ENCODE measurements around the gene KMT2B. TPM values are rescaled to one million over a fixed set of nuclear protein-coding genes. Genes with fewer than 3 reads are reported as not detected.

Gene KMT2B
- total RNA-seq, 1 experiment from 2014 or later = 54.2 TPM

- intact Hi-C loops (cut with micrococcal nuclease; ENCODE audit: unreplicated experiment) = no loop called here
- no peaks in the 10 kb centered on the region for H3K9me3 ChIP-seq
- H3K36me3 Mint-ChIP-seq (ENCODE audit: insufficient read depth, unreplicated experiment) = peaks cover 18% of the 10 kb centered on the region
- DNase-seq = peak in 1 of 2 experiments; percentile 29
- BruUV-seq (replicated peaks) = no TSS peak
- no peaks in the 10 kb centered on the region for H3K4me1 ChIP-seq
- H3K27ac Mint-ChIP-seq (ENCODE audit: unreplicated experiment) = no peak overlapping the region
- H3K4me3 Mint-ChIP-seq (ENCODE audit: unreplicated experiment) = peak overlapping the region; percentile 79
- H3K27me3 ChIP-seq (replicated peaks; ENCODE audit: control insufficient read depth, insufficient read depth, low read length) = no peaks in the 10 kb centered on the region
- H3K36me3 ChIP-seq (ENCODE audit: control insufficient read depth, insufficient read depth, low read length) = no peaks in the 10 kb centered on the region; the same call in 1 of the 2 replicates
- ChIA-PET POLR2A (no interaction called here), CTCF (interaction anchor here (0.5 to 0.6 kb wide), 2 partner anchors 8 to 83 kb away, joined by 3 to 6 read pairs; no protein-coding TSS in a partner anchor)
- no peaks in the 10 kb centered on the region for H3K9me3 Mint-ChIP-seq (ENCODE audit: unreplicated experiment)
- H3K27me3 Mint-ChIP-seq (ENCODE audit: insufficient read depth, unreplicated experiment) = peaks cover 3% of the 10 kb centered on the region
- H3K4me3 ChIP-seq (ENCODE audit: low read depth, low read length) = peak overlapping the region; percentile 82
- TF ChIP-seq, protein P1, sequence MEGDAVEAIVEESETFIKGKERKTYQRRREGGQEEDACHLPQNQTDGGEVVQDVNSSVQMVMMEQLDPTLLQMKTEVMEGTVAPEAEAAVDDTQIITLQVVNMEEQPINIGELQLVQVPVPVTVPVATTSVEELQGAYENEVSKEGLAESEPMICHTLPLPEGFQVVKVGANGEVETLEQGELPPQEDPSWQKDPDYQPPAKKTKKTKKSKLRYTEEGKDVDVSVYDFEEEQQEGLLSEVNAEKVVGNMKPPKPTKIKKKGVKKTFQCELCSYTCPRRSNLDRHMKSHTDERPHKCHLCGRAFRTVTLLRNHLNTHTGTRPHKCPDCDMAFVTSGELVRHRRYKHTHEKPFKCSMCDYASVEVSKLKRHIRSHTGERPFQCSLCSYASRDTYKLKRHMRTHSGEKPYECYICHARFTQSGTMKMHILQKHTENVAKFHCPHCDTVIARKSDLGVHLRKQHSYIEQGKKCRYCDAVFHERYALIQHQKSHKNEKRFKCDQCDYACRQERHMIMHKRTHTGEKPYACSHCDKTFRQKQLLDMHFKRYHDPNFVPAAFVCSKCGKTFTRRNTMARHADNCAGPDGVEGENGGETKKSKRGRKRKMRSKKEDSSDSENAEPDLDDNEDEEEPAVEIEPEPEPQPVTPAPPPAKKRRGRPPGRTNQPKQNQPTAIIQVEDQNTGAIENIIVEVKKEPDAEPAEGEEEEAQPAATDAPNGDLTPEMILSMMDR (IDR thresholded peaks at IDR 0.05; ENCODE audit: insufficient read depth in 1 of 2, low read depth in 1 of 2, low read length in 1 of 2, severe bottlenecking in 1 of 2, unreplicated experiment in 1 of 2) = no peak
- H3K4me1 Mint-ChIP-seq (ENCODE audit: low read depth, unreplicated experiment) = peaks cover 11% of the 10 kb centered on the region
These were observed 58.4 kb downstream of the KMT2B start for GRCh38 chr19:35776102-35776788.

- H3K9me3 Mint-ChIP-seq (ENCODE audit: unreplicated experiment) = no peaks in the 10 kb centered on the region
- intact Hi-C loops (cut with micrococcal nuclease; ENCODE audit: unreplicated experiment) = no loop called here
These were observed 59.5 kb downstream of the KMT2B start for GRCh38 chr19:35777086-35777841.

DNA sequence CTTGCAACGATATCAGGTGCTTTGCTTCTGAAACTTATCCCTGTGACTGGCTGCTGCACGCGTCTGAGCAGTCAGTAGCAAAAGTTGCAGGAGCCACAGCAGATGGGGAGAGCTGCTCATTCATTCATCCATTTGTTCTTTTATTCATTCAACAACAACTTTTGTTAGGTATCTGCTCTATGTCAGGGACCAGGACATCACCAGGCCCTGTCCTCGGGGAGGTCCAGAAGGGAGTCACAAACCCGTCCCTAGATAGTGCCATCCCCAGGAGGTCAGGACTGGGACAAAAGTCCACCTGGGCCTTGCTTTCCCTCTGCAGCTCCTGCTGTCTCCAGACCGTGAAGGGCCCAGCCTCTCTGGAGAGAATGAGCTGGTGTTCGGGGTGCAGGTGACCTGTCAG lies 60.2 kb downstream of the KMT2B start:
- intact Hi-C loops (cut with micrococcal nuclease; ENCODE audit: unreplicated experiment) = no loop called here
- DNase-seq = no peak
- TF ChIP-seq, protein P1 (IDR thresholded peaks at IDR 0.05; ENCODE audit: insufficient read depth in 1 of 2, low read depth in 1 of 2, low read length in 1 of 2, severe bottlenecking in 1 of 2, unreplicated experiment in 1 of 2) = no peak
- H3K36me3 Mint-ChIP-seq (ENCODE audit: insufficient read depth, unreplicated experiment) = peaks cover 18% of the 10 kb centered on the region
- Histone ChIP-seq H3K36me3 (ENCODE audit: control insufficient read depth, insufficient read depth, low read length) (no peaks in the 10 kb centered on the region; the same call in 1 of the 2 replicates), H3K9me3 (no peaks in the 10 kb centered on the region), H3K27me3 (replicated peaks; ENCODE audit: control insufficient read depth, insufficient read depth, low read length) (no peaks in the 10 kb centered on the region), H3K4me1 (no peaks in the 10 kb centered on the region), H3K4me3 (ENCODE audit: low read depth, low read length) (no peak overlapping the region)
- peaks cover 3% of the 10 kb centered on the region for H3K27me3 Mint-ChIP-seq (ENCODE audit: insufficient read depth, unreplicated experiment)
- no peak overlapping the region for H3K27ac Mint-ChIP-seq (ENCODE audit: unreplicated experiment)
- H3K4me3 Mint-ChIP-seq (ENCODE audit: unreplicated experiment) = peak overlapping the region; percentile 3
- no TSS peak for BruUV-seq (replicated peaks)
- no peaks in the 10 kb centered on the region for H3K9me3 Mint-ChIP-seq (ENCODE audit: unreplicated experiment)
- ChIA-PET POLR2A (no interaction called here), CTCF (no interaction called here)
- H3K4me1 Mint-ChIP-seq (ENCODE audit: low read depth, unreplicated experiment) = peaks cover 12% of the 10 kb centered on the region

More at GRCh38 chr19:35777086-35777841, 59.5 kb downstream of the KMT2B start:
- Mint-ChIP-seq H3K27ac (ENCODE audit: unreplicated experiment) (no peak overlapping the region), H3K4me3 (ENCODE audit: unreplicated experiment) (peak overlapping the region; percentile 3), H3K4me1 (ENCODE audit: low read depth, unreplicated experiment) (peaks cover 11% of the 10 kb centered on the region), H3K27me3 (ENCODE audit: insufficient read depth, unreplicated experiment) (peaks cover 3% of the 10 kb centered on the region), H3K36me3 (ENCODE audit: insufficient read depth, unreplicated experiment) (peaks cover 18% of the 10 kb centered on the region)
- POLR2A ChIA-PET = no interaction called here
- Histone ChIP-seq H3K27me3 (replicated peaks; ENCODE audit: control insufficient read depth, insufficient read depth, low read length) (no peaks in the 10 kb centered on the region), H3K9me3 (no peaks in the 10 kb centered on the region), H3K4me3 (ENCODE audit: low read depth, low read length) (no peak overlapping the region), H3K36me3 (ENCODE audit: control insufficient read depth, insufficient read depth, low read length) (no peaks in the 10 kb centered on the region; the same call in 1 of the 2 replicates), H3K4me1 (no peaks in the 10 kb centered on the region)
- peak in 1 of 2 experiments; percentile 26 for DNase-seq
- BruUV-seq (replicated peaks) = no TSS peak
- CTCF ChIA-PET = interaction anchor here (0.6 kb wide), 1 partner anchor 7 kb away, joined by 3 read pairs; no protein-coding TSS in a partner anchor
- TF ChIP-seq, protein P1 (IDR thresholded peaks at IDR 0.05; ENCODE audit: insufficient read depth in 1 of 2, low read depth in 1 of 2, low read length in 1 of 2, severe bottlenecking in 1 of 2, unreplicated experiment in 1 of 2) = no peak

All from Caco-2 (cell line).